ENCODE results near the gene HP1BP3.

Gene HP1BP3

DNA sequence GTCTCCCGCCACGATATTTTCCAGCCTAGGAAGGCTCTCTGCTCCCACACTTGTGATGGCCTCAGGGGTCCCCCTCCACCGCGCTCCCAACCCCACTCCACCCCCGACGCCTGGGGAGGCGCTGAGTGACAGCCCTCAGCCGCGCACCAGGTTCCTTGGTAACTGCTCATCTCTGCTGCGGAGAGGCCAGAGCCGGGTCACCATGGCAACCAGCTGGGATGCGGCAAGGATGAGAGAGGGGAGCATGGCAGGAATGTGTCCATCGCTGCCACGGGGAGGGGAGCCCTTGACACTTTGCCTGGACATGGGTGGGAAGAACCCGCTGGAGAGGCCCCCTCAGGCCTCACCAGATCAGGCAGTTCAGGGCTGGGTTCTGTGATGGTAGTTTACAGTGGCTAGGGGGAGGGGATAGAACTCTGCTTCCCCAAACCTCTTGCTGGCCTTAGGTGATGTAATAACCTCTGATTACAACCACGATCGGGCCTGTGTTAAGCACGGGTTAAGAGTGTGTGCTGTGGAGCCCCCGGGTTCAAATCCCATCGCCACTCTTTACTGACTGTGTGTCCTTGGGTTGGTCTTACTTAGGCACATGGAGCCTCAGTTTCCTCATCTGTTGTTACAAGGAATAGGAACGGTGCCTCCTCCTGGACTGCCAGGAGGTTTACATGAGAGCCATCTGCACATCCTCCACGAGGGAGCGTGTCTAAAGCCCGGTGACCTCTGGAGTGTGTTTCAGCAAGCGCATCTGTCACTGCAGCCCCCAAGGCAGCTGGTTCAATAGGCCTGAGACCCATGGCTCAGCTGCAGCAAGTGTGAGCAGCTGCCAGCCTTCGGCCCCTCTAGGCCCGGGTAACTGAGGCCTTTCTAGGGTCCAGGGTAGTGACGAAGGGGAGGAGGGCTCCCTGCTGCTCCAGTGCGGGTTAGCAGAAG lies 75.6 kb downstream of the HP1BP3 start:
- DNase-seq (ENCODE audit: low spot score): no peak

DNA sequence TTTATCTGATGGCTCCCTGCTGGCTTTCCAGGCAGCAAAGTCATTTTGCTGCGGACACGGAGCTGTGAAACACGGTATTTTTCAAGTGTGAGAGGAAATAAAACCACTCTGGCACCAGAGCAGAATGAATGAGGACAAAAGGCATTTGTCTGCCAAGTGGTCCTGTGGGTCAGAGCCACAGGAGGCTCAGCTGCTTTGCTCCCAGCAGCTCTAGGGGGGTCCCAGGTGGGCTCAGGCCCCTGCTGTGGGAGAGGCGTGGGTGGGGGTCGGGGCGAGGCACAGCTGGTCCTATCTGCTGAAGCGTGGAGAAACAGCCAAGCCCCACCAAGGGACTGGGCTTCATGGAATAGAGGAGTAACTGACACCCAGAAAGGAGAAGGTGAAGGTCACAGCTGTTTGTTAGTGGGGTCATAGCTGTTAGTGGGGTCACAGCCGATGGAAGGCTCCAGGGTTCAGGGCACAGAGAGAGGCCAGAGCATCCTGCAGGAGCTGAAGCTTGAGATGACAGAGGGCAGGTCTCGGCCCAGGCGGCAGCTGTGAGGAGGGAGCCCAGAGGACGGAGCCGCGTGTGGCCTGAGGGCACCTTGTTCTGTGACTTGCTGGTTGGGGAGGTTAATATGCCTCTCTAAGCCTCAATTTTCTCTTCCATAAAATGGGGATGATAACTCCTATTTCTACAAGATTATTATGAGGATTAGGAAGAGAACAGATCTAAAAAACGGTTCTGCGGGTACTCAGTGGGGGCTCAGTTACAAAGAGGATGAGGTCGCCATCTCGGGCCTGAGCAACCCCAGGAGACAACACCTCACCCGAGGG lies 76.4 kb downstream of the HP1BP3 start:
- DNase-seq (ENCODE audit: low spot score): no peak

DNA sequence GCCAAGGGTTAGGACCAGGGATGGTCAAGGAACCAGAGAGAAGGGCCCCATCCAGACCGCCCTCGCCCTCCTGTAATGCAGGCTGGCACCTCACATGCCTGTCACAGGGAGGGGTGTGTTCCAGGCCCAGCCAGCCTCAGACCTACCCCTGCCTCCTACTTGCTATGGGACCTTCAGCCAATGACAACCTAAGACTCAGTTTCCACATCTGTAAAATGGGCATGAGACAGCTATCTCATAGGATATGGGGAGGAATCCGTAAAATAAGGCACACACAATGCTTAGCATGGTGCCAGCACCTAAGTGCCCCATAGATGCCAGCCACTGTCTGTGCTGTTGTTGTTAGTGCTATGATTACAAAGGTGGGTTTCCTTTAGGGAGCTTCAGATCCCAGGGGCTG lies 77.2 kb downstream of the HP1BP3 start:
- DNase-seq (ENCODE audit: low spot score): no peak

DNA sequence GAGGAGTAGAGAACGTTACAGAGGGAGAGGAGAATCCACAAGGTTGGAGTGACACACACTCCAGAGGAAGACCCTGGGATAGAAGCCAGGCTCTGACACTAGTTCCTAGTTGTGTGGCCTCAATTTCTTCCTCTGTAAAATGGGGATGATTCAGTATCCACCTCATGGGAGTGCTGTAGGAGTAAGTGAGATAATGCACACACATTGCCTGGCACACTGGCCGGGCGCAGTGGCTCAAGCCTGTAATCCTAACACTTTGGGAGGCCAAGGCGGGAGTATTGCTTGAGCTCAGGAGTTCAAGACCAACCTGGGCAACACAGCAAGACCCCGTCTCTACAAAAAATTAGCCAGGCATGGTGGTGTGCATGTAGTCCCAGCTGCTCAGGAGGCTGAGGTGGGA lies 78.2 kb downstream of the HP1BP3 start:
- no peak for DNase-seq (ENCODE audit: low spot score)

DNA sequence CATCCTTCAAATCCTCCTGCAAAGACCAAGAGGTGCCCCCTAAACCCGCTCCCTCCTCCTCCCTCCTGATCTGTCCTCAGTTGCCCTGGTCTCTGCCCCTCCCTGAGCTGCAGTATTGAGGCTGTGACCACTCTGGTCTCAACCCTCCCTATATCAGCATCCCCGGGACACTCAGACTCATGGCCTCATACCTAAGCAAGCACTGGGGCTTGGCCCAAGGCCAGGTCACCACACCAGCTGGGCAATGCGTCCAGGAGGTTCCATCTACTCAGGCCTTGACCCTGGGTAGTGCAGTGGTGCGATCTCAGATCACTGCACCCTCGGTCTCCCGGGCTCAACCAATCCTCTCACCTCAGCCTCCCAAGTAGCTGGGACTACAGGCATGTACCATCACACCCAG lies 79.0 kb downstream of the HP1BP3 start:
- DNase-seq (ENCODE audit: low spot score): no peak

DNA sequence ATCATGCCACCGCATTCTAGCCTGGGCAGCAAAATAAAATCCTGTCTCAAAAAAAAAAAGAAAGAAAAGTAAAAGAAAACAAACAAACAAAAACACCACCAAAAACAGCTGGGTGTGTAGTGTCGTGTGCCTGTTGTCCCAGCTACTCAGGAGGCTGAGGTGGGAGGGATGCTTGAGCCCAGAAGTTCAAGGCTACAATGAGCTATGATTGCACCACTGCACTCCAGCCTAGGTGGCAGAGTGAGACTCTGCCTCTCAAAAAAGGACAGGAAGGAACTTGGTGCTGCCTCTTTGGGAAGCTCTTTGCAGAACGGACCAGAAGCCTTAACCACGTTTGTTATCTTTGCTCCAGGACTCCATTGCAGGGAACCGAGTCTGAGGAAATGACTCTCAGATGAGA lies 80.3 kb downstream of the HP1BP3 start:
- DNase-seq (ENCODE audit: low spot score): no peak

DNA sequence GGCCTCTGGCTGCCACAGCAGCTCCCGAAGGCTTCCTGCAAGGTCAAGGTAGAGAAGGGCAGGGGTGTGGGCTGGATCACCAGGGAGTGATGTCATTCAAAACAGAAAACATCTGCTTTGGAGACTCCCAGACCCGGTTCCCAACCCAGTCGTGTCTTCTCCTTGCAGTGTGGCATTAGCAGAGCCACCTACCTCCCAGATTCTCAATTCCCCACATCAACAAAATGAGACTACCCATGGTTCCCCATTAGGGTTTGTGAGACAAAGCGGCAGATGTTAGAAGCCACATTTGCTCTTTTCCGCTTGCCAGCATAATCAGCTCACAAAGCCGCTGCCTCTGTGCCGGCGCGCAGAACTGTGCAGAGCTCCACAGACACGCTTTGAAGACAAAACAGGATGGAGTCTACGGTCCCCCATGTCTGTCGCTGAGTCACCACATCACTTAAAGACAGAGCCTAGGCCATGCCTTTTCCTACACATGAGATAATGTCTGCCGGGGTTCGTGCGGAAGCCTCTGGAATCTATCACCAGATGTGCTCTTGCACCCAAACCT lies 81.8 kb downstream of the HP1BP3 start:
- DNase-seq (ENCODE audit: low spot score): no peak

DNA sequence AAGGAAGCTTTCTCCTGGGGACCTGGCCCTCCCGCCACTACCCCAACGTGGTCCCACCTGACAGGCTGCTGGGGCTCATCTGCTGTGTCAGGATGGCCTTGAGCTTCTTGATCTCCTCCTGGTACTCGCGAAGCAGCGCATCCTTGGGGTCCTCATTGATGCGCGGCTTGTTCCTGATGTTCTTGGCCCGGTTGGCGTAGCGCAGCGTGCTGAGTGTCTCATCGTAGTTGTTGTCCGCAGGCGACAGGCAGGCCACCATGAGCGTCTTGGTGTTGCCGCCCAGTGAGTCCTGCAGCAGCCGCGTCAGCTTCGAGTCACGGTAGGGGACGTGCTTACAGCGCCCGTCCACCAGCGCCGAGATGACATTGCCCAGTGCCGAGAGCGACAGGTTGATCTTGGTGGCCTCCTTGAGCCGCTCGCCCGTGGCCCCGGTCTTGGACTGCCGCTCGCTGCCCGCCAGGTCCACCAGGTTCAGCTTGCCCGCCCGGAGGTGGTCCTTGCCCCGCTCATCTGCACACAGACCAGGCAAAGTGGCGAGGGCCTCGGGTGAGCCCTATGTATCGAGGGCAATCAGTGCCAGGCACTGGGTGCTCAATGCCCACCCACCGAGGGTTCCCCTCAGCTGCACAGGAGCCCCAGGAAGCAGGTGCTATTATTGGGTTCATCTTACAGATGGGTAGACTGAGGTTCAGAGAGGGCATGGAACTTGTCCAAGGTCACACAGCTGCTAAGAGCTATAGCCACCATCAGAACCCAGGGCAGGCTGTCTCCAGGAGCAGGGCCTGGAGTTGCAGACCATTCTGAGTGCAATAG lies 82.5 kb downstream of the HP1BP3 start:
- DNase-seq (ENCODE audit: low spot score): no peak

DNA sequence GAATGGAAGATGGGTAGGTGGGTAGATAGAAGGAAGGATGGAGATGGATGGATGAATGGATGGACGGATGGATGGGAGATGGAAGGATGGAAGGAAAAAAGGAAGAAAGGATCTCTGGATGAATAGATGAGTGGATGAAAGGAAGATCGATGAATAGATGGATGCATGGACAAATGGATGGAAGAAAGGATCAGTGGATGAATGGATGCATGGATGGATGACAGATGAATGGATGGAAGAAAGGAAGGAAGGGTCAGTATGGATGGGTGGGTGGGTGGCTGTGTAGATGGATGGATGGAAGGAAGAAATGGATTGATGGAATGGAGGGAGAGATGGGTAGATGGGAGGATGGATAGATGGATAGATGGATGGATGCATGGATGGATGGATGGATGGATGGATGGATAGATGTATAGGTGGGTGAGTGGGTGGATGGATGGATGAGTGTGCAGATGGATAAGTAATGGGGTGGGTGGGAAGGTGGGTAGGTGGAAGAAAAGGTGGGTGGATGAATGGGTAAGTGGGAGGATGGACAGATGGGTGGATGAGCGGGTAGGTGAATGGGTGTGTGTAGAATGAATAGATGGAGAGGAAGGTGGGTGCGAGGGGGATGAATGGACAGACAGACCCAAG lies 83.9 kb downstream of the HP1BP3 start:
- DNase-seq (ENCODE audit: low spot score): no peak

DNA sequence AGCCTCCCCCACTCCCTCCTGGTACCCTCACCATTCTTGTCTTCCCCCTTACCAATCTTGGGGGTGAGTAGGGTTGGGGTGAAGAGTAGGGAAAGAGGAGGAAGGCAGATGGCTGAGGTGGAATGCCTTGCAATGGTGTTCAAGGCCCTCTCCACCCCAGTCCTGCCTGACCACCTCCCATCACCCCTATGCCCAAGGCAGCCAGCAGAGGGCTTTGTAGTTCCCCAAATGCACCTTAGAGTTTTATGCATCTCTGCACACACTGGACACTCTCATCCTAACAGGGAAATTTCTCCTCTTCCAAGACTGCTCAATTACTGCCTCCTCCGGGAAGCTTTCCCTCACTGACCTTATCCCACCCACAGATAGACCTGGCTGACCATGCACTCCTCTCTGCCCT lies 84.7 kb downstream of the HP1BP3 start:
- DNase-seq (ENCODE audit: low spot score): no peak

DNA sequence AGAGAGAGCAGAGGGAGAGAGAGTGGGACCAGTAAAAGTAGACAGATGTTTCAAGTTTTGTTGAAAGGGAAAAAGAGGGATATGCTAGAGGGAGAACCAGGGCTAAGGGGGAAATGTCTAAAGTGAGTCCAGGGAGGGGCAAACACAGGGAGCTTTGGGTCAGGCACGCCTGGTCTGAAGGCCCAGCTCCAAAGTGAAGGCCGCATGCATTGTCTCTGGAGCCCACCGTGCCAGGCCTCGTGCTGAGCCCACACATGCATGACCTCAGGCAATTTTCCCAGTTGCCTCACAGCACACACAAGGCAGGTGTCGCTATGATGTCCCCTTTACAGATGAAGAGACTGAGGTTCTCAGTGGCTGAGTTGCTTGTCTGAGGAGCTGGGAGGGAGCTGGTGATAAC lies 85.3 kb downstream of the HP1BP3 start:
- DNase-seq (ENCODE audit: low spot score): no peak

DNA sequence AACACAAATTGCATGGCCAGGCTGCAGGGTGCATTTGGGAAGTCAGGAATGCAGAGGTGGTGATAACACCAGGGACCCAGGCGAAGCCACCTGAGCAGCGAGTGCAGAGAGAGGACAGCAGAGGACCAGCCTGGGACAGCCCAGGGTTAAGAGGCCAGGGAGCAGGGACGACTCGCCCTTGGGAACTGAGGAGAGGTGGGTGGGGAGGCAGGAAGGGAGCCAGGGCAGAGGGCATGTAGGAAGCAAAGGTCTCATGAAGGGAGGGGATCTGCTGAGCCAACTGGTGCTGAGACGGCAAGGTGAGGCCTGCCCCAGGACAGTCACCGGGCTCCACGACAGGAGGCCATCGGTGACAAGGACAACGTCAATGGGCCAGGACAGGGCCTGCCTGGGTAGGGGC lies 85.7 kb downstream of the HP1BP3 start:
- no peak for DNase-seq (ENCODE audit: low spot score)

DNA sequence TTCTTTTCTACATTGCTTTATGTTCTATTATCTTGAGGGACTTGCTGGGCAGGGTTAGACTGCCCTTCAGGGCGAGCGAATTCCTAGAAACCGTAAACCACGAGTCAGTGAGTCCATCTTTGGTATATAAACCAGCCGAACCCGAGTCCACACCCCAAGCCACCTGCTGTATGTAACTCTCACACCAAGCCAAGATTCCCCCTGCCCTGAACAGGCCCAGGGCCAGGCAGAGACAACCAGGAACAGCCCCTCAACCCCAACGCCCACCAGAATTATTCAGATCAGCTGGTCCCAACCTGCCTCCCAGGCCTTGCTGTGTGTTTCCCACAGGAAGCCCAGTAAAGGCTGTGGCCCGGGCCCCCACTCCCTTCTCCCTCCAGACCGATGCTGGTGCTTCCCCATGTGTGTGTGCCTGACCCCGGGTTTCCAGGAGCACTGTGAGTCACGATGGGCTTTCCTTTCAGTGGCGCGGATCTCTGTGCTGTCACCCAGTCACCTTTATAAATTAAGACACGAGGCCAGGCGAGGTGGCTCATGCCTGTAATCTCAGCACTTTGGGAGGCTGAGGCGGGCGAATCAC lies 86.4 kb downstream of the HP1BP3 start:
- DNase-seq (ENCODE audit: low spot score): no peak

DNA sequence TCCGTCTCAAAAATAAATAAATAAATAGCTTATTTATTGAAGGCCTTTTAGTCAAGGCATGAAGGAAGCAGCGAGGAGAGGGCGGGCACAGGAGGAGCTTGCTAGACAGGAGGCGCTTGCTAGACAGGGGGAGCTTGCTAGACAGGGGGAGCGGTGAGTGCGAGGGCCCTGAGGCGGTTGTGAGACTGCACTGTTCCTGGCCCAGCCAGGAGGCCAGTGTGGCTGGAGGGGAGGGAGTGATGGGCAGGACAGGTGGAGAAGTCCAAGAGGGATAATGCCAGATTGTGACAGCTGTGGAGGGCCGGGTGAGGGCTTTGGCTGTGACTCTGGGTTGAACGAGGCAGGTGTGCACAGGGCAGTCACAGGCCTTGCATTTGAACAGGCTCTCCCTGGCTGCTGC lies 87.5 kb downstream of the HP1BP3 start:
- DNase-seq (ENCODE audit: low spot score): no peak

DNA sequence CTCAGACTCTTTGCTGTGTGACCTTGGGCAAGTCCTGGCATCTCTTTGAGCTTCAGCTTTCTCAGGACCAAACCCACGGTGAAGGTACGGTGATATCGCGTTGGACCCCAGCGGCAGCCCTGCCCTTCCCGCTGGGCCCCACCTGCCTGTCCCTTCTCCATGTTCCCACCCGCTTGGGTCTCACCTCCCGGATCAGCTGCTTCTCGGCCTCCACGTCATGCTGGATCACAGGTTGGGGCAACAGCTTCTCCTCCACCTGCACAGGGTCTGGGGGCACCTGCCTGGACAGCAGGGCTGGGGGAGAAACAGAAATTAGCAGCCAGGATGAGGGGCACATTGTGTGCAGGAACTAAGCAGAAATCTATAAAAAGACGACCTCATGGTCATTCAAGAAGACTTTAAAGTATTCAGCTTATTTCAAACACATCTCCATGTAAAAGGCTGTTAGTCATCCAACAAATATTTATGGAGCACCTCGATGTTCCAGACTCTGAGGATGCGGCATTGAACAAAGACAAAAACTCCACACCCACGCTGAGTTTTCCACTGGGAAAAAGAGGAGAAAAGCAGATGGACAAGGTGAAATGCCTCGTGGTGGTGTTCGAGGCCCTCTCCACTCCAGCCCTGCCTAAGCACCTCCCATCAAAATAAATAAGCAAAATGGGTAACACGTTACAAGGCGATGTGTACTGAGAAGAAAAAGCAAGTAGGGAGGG lies 88.8 kb downstream of the HP1BP3 start:
- DNase-seq (ENCODE audit: low spot score): no peak

DNA sequence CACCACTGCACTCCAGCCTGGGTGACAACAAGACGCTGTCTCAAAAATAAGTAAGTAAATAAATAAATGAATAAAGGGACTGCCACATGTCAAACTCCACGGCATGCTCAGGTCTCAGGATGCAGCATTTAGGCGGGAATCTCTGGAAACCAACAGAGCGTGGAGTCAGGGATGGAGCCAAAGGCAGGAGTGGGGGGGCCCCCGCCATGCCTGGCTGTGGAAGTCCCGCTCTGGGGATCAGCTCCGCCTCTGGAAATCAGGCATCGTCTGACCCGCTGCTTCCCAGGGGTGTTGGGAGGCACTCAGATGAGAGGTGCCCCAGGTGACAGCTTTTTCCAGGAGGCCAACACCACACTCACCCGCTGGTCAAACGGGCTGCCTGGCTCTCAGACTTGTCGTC lies 89.5 kb downstream of the HP1BP3 start:
- DNase-seq (ENCODE audit: low spot score): no peak

DNA sequence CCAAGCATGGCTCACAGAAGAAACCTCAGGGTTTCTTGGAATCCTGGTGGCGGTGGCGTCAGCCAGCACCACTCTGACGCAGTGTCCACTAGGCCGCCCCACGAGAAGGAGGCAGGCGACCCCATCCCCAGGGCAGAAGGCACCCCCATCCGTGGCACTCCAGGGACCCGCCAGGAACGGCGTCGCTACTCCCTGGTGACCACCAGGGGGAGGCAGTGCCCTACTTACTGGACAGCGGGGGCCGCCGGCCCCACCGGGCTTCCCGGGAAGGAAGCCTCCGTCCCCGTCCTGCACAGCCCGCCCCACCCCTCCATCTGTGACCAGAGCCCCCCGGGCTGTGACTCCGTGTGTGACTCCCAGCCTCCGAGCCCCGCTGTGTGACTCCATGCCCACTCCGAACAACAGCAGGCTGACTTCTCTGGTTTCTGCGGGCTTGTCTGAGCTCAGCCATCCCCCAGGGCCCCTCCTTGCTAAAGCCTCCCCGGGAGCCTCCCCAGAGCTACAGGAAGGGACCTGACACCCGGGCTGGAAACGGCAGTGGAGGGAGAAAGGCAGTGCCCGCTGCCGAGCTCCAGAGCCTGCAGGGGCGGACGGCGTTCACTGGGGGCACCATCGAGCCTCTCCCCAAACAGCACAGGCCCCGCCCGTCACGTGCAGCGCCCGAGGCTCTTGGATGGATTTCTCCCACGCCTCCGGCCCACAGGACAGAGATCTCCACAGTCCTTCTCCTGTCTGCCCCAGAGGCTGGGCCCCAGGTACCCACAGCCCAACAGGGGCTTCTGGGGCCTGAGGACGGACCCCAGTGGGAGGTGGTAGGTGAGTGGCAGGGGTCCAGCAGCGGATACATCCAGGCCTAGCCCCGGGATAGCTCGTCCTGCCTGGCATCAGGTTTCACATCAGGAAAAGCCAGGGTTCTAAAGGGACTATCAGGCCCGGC lies 90.4 kb downstream of the HP1BP3 start:
- peak; percentile 65 for DNase-seq (ENCODE audit: low spot score)

DNA sequence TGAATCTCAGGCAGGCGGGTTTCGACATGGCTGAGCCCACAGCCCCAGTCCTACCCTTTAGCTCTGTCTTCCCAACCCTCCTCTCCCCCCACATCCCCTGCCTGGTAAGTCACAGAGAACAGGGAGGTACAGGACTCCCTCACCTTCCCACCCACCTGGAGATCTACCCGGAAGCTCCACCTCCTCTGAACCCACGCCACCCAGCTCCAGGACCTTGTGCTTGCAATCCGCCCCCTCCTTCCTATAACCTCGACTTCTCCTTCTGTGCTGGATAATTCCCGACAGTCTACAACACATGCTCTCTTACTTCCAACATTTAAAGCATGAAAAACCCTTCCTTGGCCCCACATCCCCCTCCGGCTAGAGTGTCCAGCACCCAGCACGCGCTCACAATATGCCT lies 91.6 kb downstream of the HP1BP3 start:
- DNase-seq (ENCODE audit: low spot score): no peak

DNA sequence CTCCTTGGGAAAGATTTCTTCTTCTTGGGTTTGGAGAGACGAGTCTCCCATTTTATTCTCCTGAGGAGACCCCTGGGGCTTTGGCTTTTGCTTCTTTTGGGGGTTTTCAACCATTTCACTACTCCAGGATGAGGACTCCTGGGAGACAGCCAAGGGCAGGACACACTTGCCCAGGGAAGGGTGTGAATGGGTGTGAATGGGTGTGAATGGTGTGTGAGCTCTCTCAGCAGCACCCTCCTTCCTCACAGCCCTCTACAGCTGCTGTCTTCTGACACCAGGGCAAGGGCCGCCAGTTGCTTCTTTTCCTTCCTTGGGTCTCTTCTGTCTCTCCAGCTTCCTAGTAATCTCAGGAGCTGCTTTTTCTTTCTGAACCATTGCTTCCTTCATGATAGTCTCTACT lies 93.5 kb downstream of the HP1BP3 start:
- no peak for DNase-seq (ENCODE audit: low spot score)

Data from pons (tissue), 1 donor.